Caco-2 (cell line): ENCODE results near the gene CLEC16A. TPM values are rescaled to one million over a fixed set of nuclear protein-coding genes. Genes with fewer than 3 reads are reported as not detected.
A peak's percentile ranks its signal among the peaks of the same experiment; 100 is the strongest.

Experiments
- BruUV-seq: library from RNA; stranded (reverse); fragments of 400-500 nt; replicated peaks from 2 replicates; lab custom pipeline; 2021; lab: Mats Ljungman, UMichigan
- CTCF ChIA-PET: fragments of 300-600 bp; sonication (Branson Sonifier 250); formaldehyde crosslinking; loops from one replicate; lab custom pipeline; 2022; ENCODE audit warnings: antibody characterized with exemption; lab: Charles Lee
- POLR2A ChIA-PET: fragments of 300-600 bp; sonication (Branson Sonifier 250); formaldehyde crosslinking; loops from one replicate; lab custom pipeline; 2022; ENCODE audit warnings: antibody characterized with exemption; lab: Charles Lee
- DNase-seq, 2 experiments: peaks; one replicate each; pipeline versions ENCODE4 v3.0.0 to v3.0.0-alpha.2; 2020 to 2022
- H3K27me3 ChIP-seq: replicated peaks from 2 replicates; pipeline ENCODE4 v1.6.0; 2011; ENCODE audit warnings: low read length; ENCODE audit not compliant: control insufficient read depth, insufficient read depth
- H3K36me3 ChIP-seq: 2 replicates; pipeline ENCODE4 v1.5.1; 2011; ENCODE audit warnings: low read length; ENCODE audit not compliant: control insufficient read depth, insufficient read depth
- H3K4me1 ChIP-seq: fragments of 250-450 bp; sonication (Bioruptor Pico); 2 replicates; pipeline ENCODE4 v1.5.1; 2020; ENCODE audit warnings: mild to moderate bottlenecking
- H3K4me3 ChIP-seq: 2 replicates; pipeline ENCODE4 v1.5.1; 2011; ENCODE audit warnings: low read depth, mild to moderate bottlenecking, control low read depth, low read length
- H3K9me3 ChIP-seq: fragments of 250-450 bp; sonication (Bioruptor Pico); 2 replicates; pipeline ENCODE4 v1.5.1; 2020; ENCODE audit warnings: mild to moderate bottlenecking, moderate library complexity
- H3K27ac Mint-ChIP-seq: one replicate; pipeline ENCODE4 v1.8.0; 2022; ENCODE audit warnings: mixed read lengths; ENCODE audit not compliant: unreplicated experiment
- H3K27me3 Mint-ChIP-seq: one replicate; pipeline ENCODE4 v1.8.0; 2022; ENCODE audit warnings: mixed read lengths; ENCODE audit not compliant: insufficient read depth, unreplicated experiment
- H3K36me3 Mint-ChIP-seq: one replicate; pipeline ENCODE4 v1.8.0; 2022; ENCODE audit warnings: mild to moderate bottlenecking, mixed read lengths; ENCODE audit not compliant: insufficient read depth, unreplicated experiment
- H3K4me1 Mint-ChIP-seq: one replicate; pipeline ENCODE4 v1.8.0; 2022; ENCODE audit warnings: low read depth, mixed read lengths; ENCODE audit not compliant: unreplicated experiment
- H3K4me3 Mint-ChIP-seq: one replicate; pipeline ENCODE4 v1.8.0; 2022; ENCODE audit warnings: mild to moderate bottlenecking, moderate library complexity, mixed read lengths; ENCODE audit not compliant: unreplicated experiment
- H3K9me3 Mint-ChIP-seq: one replicate; pipeline ENCODE4 v1.8.0; 2022; ENCODE audit warnings: mixed read lengths; ENCODE audit not compliant: unreplicated experiment
- CTCF ChIP-seq, 2 experiments: fragments of 200-600 bp in 1 of 2; IDR thresholded peaks; 1 replicate in 1 of 2; 2 replicates in 1 of 2; pipeline versions ENCODE4 v1.5.1 to v1.8.0; 2011 to 2022; ENCODE audit warnings: antibody characterized with exemption in 1 of 2, control low read depth in 1 of 2, inconsistent platforms in 1 of 2, low read depth in 1 of 2, low read length in 1 of 2, mild to moderate bottlenecking in 1 of 2, moderate library complexity in 1 of 2; ENCODE audit not compliant: insufficient read depth in 1 of 2, severe bottlenecking in 1 of 2, unreplicated experiment in 1 of 2
- intact Hi-C: fragments of 100-400 bp; cut with micrococcal nuclease; formaldehyde crosslinking; loops from one replicate; pipeline ENCODE4 v1.10.0; 2022; ENCODE audit not compliant: unreplicated experiment
- total RNA-seq: library from RNA; stranded (reverse); gene quantifications from 2 replicates; pipeline ENCODE4 v1.2.3, GENCODE V29; 2022

The CLEC16A gene
- total RNA-seq, 1 experiment from 2014 or later, result 27.0 TPM

GRCh38 chr16:10931977-10932632 lies 12.3 kb upstream of the CLEC16A start:
- ChIA-PET CTCF (interaction anchor here (1.7 kb wide), 1 partner anchor 13 kb away, joined by 7 read pairs; no protein-coding TSS in a partner anchor), POLR2A (interaction anchor here (1.2 kb wide), 1 partner anchor 10 kb away, joined by 5 read pairs; the partner anchor contains the start of gene DEXI)
- peaks cover 6% of the 10 kb centered on the region; the same call in 1 of the 2 replicates for H3K4me1 ChIP-seq
- peaks cover 12% of the 10 kb centered on the region for H3K36me3 Mint-ChIP-seq
- no peak for DNase-seq
- H3K4me3 ChIP-seq, result no peak overlapping the region
- no peaks in the 10 kb centered on the region for H3K9me3 Mint-ChIP-seq
- no peaks in the 10 kb centered on the region; the same call in 1 of the 2 replicates for H3K36me3 ChIP-seq
- no peak overlapping the region for H3K4me3 Mint-ChIP-seq
- no peaks in the 10 kb centered on the region for H3K27me3 Mint-ChIP-seq
- H3K27me3 ChIP-seq, result no peaks in the 10 kb centered on the region
- no peak overlapping the region for H3K27ac Mint-ChIP-seq
- intact Hi-C loops, result no loop called here
- H3K4me1 Mint-ChIP-seq, result no peaks in the 10 kb centered on the region
- no peaks in the 10 kb centered on the region for H3K9me3 ChIP-seq
- no peak for TF ChIP-seq CTCF (IDR thresholded peaks at IDR 0.05; ENCODE audit: insufficient read depth in 1 of 2, low read depth in 1 of 2, low read length in 1 of 2, severe bottlenecking in 1 of 2, unreplicated experiment in 1 of 2)
- no TSS peak for BruUV-seq

DNA sequence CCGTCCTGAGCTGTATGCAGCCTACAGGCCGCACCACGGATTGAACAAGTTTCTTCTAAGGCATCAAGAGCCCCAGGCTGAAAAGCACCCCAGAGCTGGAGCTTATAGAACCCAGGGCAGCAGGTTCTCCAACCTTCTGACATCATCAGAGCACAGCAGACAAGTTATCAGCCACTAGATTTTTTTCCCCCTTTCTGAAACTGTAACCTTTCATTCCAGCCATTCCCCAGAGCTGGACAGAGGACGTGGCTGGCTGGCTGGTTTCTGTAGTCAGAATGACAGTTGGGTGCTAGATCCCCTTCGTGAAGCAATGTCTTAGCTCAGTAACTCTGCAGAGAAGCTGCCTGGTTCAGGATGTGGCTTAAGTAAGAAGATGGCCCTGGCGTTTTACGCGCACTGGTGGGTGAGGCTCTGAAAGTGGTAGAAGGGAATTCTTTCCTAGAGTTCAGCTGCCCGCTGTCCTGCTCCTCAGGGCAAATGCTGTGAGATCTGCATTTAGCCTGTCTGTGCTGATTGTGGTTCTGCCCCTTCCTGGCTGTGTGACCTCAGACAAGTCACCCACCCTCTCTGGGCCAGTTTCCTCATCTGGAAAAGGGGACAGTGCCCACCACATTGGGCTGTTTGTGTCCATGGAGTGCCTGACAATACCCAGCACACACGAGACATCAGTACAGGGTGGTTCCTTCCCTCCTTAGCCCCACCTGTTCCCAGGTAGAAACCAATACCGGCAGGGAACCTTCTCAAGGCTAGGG lies 11.2 kb upstream of the CLEC16A start:
- H3K4me3 Mint-ChIP-seq, result no peak overlapping the region
- H3K27ac Mint-ChIP-seq, result peak overlapping the region; percentile 50
- TF ChIP-seq CTCF (IDR thresholded peaks at IDR 0.05; ENCODE audit: insufficient read depth in 1 of 2, low read depth in 1 of 2, low read length in 1 of 2, severe bottlenecking in 1 of 2, unreplicated experiment in 1 of 2), result no peak
- H3K9me3 ChIP-seq, result no peaks in the 10 kb centered on the region
- ChIA-PET CTCF (no interaction called here), POLR2A (interaction anchor here (1.2 kb wide), 1 partner anchor 9 kb away, joined by 5 read pairs; the partner anchor contains the start of gene DEXI)
- intact Hi-C loops, result no loop called here
- peak in 1 of 2 experiments; percentile 26 for DNase-seq
- H3K27me3 ChIP-seq, result no peaks in the 10 kb centered on the region
- H3K36me3 ChIP-seq, result no peaks in the 10 kb centered on the region
- H3K4me3 ChIP-seq, result no peak overlapping the region
- no peaks in the 10 kb centered on the region for H3K27me3 Mint-ChIP-seq
- no peaks in the 10 kb centered on the region for H3K4me1 Mint-ChIP-seq
- peaks cover 12% of the 10 kb centered on the region for H3K36me3 Mint-ChIP-seq
- no peaks in the 10 kb centered on the region for H3K9me3 Mint-ChIP-seq
- no TSS peak for BruUV-seq
- H3K4me1 ChIP-seq, result peaks cover 6% of the 10 kb centered on the region; the same call in 1 of the 2 replicates

- intact Hi-C loops, result no loop called here
- Mint-ChIP-seq H3K36me3 (peaks cover 12% of the 10 kb centered on the region), H3K27me3 (no peaks in the 10 kb centered on the region), H3K9me3 (no peaks in the 10 kb centered on the region), H3K4me1 (no peaks in the 10 kb centered on the region), H3K27ac (no peak overlapping the region), H3K4me3 (no peak overlapping the region)
- BruUV-seq, result no TSS peak
- Histone ChIP-seq H3K9me3 (no peaks in the 10 kb centered on the region), H3K27me3 (no peaks in the 10 kb centered on the region), H3K36me3 (no peaks in the 10 kb centered on the region), H3K4me3 (no peak overlapping the region), H3K4me1 (peaks cover 6% of the 10 kb centered on the region; the same call in 1 of the 2 replicates)
- DNase-seq, result no peak
- ChIA-PET POLR2A (no interaction called here), CTCF (no interaction called here)
- no peak for TF ChIP-seq CTCF (IDR thresholded peaks at IDR 0.05; ENCODE audit: insufficient read depth in 1 of 2, low read depth in 1 of 2, low read length in 1 of 2, severe bottlenecking in 1 of 2, unreplicated experiment in 1 of 2)
Observed at GRCh38 chr16:10933865-10934264, 10.5 kb upstream of the CLEC16A start.
